Measurements from ENCODE around the gene PCDHB2. TPM values are rescaled to one million over a fixed set of nuclear protein-coding genes. Genes with fewer than 3 reads are reported as not detected.

The PCDHB2 gene
- total and polyA plus RNA-seq, 2 of the 8 experiments (the other 6 are each of a cell fraction or from before 2014, with no cell fraction given) = 28.8 to 29.2 TPM

DNA sequence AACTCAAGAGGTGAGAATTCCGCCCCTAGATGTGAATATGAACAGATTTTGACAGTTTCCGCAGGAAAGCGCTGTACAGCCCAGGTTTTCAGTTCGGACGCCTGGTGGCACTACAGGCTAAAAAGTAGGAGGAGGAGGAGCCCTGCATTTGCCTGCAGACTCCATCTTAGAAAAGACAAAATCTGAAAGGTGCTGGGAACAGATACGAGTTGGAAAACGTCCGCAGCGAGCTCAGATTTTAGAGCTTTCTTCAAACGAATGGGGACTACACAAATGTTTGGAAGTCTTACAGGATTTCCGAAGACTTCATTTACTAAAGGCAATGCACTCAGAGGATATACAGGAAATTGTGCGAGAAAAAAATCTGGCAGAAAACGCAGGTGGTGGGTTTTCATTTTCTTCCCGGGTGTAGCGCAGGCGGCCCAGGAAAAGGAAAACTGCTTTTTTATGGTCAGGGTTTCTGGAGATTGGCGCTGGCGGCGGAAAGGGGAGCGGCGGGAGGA, 9.9 kb upstream of the PCDHB2 start (continued):
- 0 out of 2 replicates have a peak, but pooled peaks have one; percentile 38 for TF ChIP-seq E2F6 (IDR thresholded peaks at IDR 0.05)
- 0 out of 2 replicates have a peak, but pooled peaks have one; percentile 29 for TF ChIP-seq PHF8 (conservative IDR thresholded peaks at IDR 0.05; ENCODE audit: low read depth, low read length)
- TF ChIP-seq NANOG (IDR thresholded peaks at IDR 0.05; ENCODE audit: insufficient read depth, low read depth, low read length, poor library complexity, severe bottlenecking) = no peak
- no peak for TF ChIP-seq SP1 (IDR thresholded peaks at IDR 0.05; ENCODE audit: low read depth, low read length)
- no peak for TF ChIP-seq TEAD4 (IDR thresholded peaks at IDR 0.05; ENCODE audit: low read depth, low read length)
- TF ChIP-seq SUZ12 (IDR thresholded peaks at IDR 0.05; ENCODE audit: low read length) = no peak
- TF ChIP-seq SP2 (IDR thresholded peaks at IDR 0.05; ENCODE audit: low read length) = no peak
- TF ChIP-seq, protein P1, sequence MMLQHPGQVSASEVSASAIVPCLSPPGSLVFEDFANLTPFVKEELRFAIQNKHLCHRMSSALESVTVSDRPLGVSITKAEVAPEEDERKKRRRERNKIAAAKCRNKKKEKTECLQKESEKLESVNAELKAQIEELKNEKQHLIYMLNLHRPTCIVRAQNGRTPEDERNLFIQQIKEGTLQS (IDR thresholded peaks at IDR 0.05; ENCODE audit: insufficient read depth, low read depth, low read length) = no peak
- TF ChIP-seq TAF7 (optimal IDR thresholded peaks at IDR 0.05; ENCODE audit: borderline replicate concordance, low read depth, low read length) = no peak
- peak in 1 of 2 experiments; percentile 66; a peak in 2 of 3 replicates for TF ChIP-seq POLR2A (IDR thresholded peaks at IDR 0.05; ENCODE audit: control extremely low read depth in 1 of 2, low read depth in 2 of 2, low read length in 2 of 2)
- TF ChIP-seq SIRT6 (IDR thresholded peaks at IDR 0.05; ENCODE audit: low read length) = no peak
- no peak for TF ChIP-seq EGR1 (IDR thresholded peaks at IDR 0.05; ENCODE audit: borderline replicate concordance, low read depth, low read length)
- TF ChIP-seq KDM4A (IDR thresholded peaks at IDR 0.05; ENCODE audit: low read depth, low read length, severe bottlenecking) = no peak
- TF ChIP-seq KDM1A (IDR thresholded peaks at IDR 0.05; ENCODE audit: borderline replicate concordance, low read length) = no peak
- no peak for TF ChIP-seq CTBP2 (IDR thresholded peaks at IDR 0.05; ENCODE audit: borderline replicate concordance, insufficient read depth, insufficient read length, low read length)
- no peak for TF ChIP-seq JUND (IDR thresholded peaks at IDR 0.05; ENCODE audit: low read length)
- TF ChIP-seq CBX8 (IDR thresholded peaks at IDR 0.05; ENCODE audit: borderline replicate concordance, low read depth, low read length) = no peak
- no peak for TF ChIP-seq BACH1 (IDR thresholded peaks at IDR 0.05; ENCODE audit: low read length)
- TF ChIP-seq MAFK (IDR thresholded peaks at IDR 0.05; ENCODE audit: low read depth, low read length) = no peak
- TF ChIP-seq POLR2AphosphoS5 (IDR thresholded peaks at IDR 0.05; ENCODE audit: low read depth, low read length) = peak; percentile 35; the same call in 1 of the 2 replicates
- TF ChIP-seq MAX (IDR thresholded peaks at IDR 0.05) = no peak
- TF ChIP-seq EP300 (IDR thresholded peaks at IDR 0.05; ENCODE audit: borderline replicate concordance in 1 of 2, low read depth in 2 of 2, low read length in 2 of 2) = no peak
